Keratinocyte (primary cell): ENCODE data around the gene RAB35. TPM values are rescaled to one million over a fixed set of nuclear protein-coding genes. Genes with fewer than 3 reads are reported as not detected.

Source experiments
- DNase-seq: peaks from one replicate; pipeline ENCODE4 v3.0.0-alpha.2; 2011; ENCODE audit warnings: low read depth, missing footprints, low spot score
- FAIRE-seq: peaks from 2 replicates; lab custom pipeline; 2011; peaks lifted over from hg19 to GRCh38; lab: Jason Lieb, UNC
- H2AFZ ChIP-seq: 2 replicates; pipeline ENCODE4 v1.6.0; 2012; ENCODE audit warnings: low read length, control low read depth, inconsistent platforms; ENCODE audit not compliant: control insufficient read depth
- H3K27ac ChIP-seq: 2 replicates; pipeline ENCODE4 v1.5.1; 2011; ENCODE audit warnings: low read length; ENCODE audit not compliant: control insufficient read depth, insufficient read depth
- H3K27me3 ChIP-seq: 3 replicates; pipeline ENCODE4 v1.6.0; 2011; ENCODE audit warnings: low read length; ENCODE audit not compliant: control insufficient read depth, insufficient read depth; ENCODE audit errors: extremely low read depth
- H3K36me3 ChIP-seq, 2 experiments: 2 replicates in 1 of 2; 3 replicates in 1 of 2; pipeline ENCODE4 v1.5.1; 2011; ENCODE audit warnings: low read length in 2 of 2, mild to moderate bottlenecking in 1 of 2; ENCODE audit not compliant: control insufficient read depth in 2 of 2, insufficient read depth in 2 of 2; ENCODE audit errors: extremely low read depth in 1 of 2
- H3K4me1 ChIP-seq: 3 replicates; pipeline ENCODE4 v1.5.1; 2011; ENCODE audit warnings: low read length; ENCODE audit not compliant: control insufficient read depth, insufficient read depth; ENCODE audit errors: extremely low read depth
- H3K4me2 ChIP-seq: 3 replicates; pipeline ENCODE4 v1.6.0; 2011; ENCODE audit warnings: low read depth, low read length; ENCODE audit not compliant: control insufficient read depth, insufficient read depth; ENCODE audit errors: extremely low read depth
- H3K4me3 ChIP-seq, 3 experiments: fragments of 200-600 bp in 1 of 3; sonication (generic) in 1 of 3; 2 replicates in 2 of 3; 3 replicates in 1 of 3; pipeline ENCODE4 v1.5.1; 2011 to 2016; ENCODE audit warnings: low read length in 3 of 3, mild to moderate bottlenecking in 3 of 3, control low read depth in 2 of 3, inconsistent platforms in 1 of 3, low read depth in 1 of 3, mixed read lengths in 1 of 3, mixed run types in 1 of 3, moderate library complexity in 1 of 3; ENCODE audit not compliant: control insufficient read depth in 2 of 3, insufficient read depth in 2 of 3; ENCODE audit errors: extremely low read depth in 1 of 3
- H3K79me2 ChIP-seq: 2 replicates; pipeline ENCODE4 v1.6.0; 2012; ENCODE audit warnings: low read length; ENCODE audit not compliant: control insufficient read depth, insufficient read depth
- H3K9ac ChIP-seq: 3 replicates; pipeline ENCODE4 v1.6.0; 2011; ENCODE audit warnings: low read length; ENCODE audit not compliant: control insufficient read depth, insufficient read depth; ENCODE audit errors: extremely low read depth
- H3K9me1 ChIP-seq: 3 replicates; pipeline ENCODE4 v1.6.0; 2011; ENCODE audit warnings: low read length; ENCODE audit not compliant: control insufficient read depth, insufficient read depth; ENCODE audit errors: extremely low read depth
- H3K9me3 ChIP-seq: 2 replicates; pipeline ENCODE4 v1.5.1; 2012; ENCODE audit warnings: low read depth, low read length; ENCODE audit not compliant: control insufficient read depth
- H4K20me1 ChIP-seq: 3 replicates; pipeline ENCODE4 v1.6.0; 2011; ENCODE audit warnings: low read length; ENCODE audit not compliant: control insufficient read depth, insufficient read depth; ENCODE audit errors: extremely low read depth
- EZH2 ChIP-seq: IDR thresholded peaks from one replicate; pipeline ENCODE4 v1.6.1; 2012; ENCODE audit warnings: inconsistent platforms, mild to moderate bottlenecking, low read length, moderate library complexity
- dilution Hi-C: fragments of 300-500 bp; cut with MboI; formaldehyde crosslinking; loops from one replicate; pipeline ENCODE4 v1.7.0; 2020; ENCODE audit warnings: low sequenced_read_pairs; ENCODE audit not compliant: extremely low pct_ligation_motif_present
- polyA plus RNA-seq, 5 experiments: library from polyadenylated mRNA; depleted of rRNA in 3 of 5; stranded (reverse) in 3 of 5; stranded (forward) in 1 of 5; unstranded in 1 of 5; fragments of >200 nt; gene quantifications; 1 replicate in 1 of 5; 2 replicates in 3 of 5; 3 replicates in 1 of 5; pipeline versions ENCODE4 v1.2.1 to v1.2.3, GENCODE V29; 2011 to 2012; ENCODE audit warnings: missing spikeins in 2 of 5, low read depth in 1 of 5, low replicate concordance in 1 of 5
- TF ChIP-seq, protein P1 (sequence below), 3 experiments: IDR thresholded peaks in 1 of 3; conservative IDR thresholded peaks in 1 of 3; optimal IDR thresholded peaks in 1 of 3; 2 replicates in 2 of 3; 3 replicates in 1 of 3; pipeline versions ENCODE3 to v1.5.1; 2011; ENCODE audit warnings: low read length in 3 of 3, mild to moderate bottlenecking in 3 of 3, moderate library complexity in 2 of 3, control low read depth in 1 of 3, inconsistent platforms in 1 of 3; ENCODE audit not compliant: insufficient read depth in 2 of 3; ENCODE audit errors: extremely low read depth in 1 of 3

RAB35 gene
- polyA plus RNA-seq, 1 donor (not counting 4 experiments of a cell fraction or from before 2014, with no cell fraction given): 68.4 TPM

DNA sequence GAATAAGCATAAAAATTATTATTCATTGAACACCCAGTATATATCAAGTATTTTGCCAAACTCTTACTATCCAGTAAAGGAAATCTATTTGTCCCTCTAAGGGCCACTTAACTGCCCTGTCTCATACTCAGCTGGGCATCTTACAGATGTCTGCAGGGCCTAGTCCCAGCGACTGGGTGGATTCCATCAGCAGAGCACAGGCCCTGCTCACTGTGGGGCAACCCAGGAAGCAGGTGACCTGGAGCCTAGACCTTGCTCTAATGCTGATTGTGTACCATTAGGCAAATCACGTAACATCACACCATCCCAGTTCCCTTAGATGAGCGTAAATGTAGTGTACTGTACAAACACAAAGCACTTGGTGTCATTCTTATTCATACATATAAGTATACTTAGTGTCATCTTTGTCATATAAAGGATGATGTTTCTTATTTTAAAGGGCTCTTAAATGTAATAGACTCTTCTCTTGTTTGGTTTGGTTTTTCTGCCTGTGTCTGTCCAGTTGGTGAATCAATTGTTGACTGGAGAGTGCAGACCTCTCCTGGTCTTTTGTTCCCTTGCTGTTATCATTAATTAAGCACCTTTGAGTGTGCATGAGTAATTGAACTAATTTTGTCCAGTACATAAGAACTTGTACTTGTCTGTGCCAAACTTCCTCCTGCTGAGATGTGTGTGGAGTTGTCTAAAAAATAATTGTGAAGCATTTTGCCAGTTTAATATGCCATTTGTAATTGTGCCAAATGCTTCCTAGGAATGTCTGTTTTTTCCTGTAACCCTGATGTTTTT is 49.3 kb downstream of the RAB35 start:
- no peaks in the 10 kb centered on the region for H3K36me3 ChIP-seq
- no peak overlapping the region for H3K27ac ChIP-seq
- peaks cover 8% of the 10 kb centered on the region for H3K4me1 ChIP-seq
- TF ChIP-seq, protein P1, sequence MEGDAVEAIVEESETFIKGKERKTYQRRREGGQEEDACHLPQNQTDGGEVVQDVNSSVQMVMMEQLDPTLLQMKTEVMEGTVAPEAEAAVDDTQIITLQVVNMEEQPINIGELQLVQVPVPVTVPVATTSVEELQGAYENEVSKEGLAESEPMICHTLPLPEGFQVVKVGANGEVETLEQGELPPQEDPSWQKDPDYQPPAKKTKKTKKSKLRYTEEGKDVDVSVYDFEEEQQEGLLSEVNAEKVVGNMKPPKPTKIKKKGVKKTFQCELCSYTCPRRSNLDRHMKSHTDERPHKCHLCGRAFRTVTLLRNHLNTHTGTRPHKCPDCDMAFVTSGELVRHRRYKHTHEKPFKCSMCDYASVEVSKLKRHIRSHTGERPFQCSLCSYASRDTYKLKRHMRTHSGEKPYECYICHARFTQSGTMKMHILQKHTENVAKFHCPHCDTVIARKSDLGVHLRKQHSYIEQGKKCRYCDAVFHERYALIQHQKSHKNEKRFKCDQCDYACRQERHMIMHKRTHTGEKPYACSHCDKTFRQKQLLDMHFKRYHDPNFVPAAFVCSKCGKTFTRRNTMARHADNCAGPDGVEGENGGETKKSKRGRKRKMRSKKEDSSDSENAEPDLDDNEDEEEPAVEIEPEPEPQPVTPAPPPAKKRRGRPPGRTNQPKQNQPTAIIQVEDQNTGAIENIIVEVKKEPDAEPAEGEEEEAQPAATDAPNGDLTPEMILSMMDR (optimal IDR thresholded peaks at IDR 0.05 in 1 of 3, IDR thresholded peaks at IDR 0.05 in 1 of 3, conservative IDR thresholded peaks at IDR 0.05 in 1 of 3; ENCODE audit: extremely low read depth in 1 of 3, insufficient read depth in 2 of 3, low read length in 3 of 3): no peak
- TF ChIP-seq EZH2: no peak
- dilution Hi-C loops: no loop called here
- no peaks in the 10 kb centered on the region for H3K9me1 ChIP-seq
- FAIRE-seq (no peak), DNase-seq (no peak)
- H3K9me3 ChIP-seq: no peaks in the 10 kb centered on the region
- no peaks in the 10 kb centered on the region for H3K27me3 ChIP-seq
- H4K20me1 ChIP-seq: no peaks in the 10 kb centered on the region
- no peak overlapping the region for H3K4me3 ChIP-seq
- no peak overlapping the region for H3K9ac ChIP-seq
- H2AFZ ChIP-seq: no peak overlapping the region
- H3K4me2 ChIP-seq: no peak overlapping the region
- H3K79me2 ChIP-seq: no peaks in the 10 kb centered on the region

DNA sequence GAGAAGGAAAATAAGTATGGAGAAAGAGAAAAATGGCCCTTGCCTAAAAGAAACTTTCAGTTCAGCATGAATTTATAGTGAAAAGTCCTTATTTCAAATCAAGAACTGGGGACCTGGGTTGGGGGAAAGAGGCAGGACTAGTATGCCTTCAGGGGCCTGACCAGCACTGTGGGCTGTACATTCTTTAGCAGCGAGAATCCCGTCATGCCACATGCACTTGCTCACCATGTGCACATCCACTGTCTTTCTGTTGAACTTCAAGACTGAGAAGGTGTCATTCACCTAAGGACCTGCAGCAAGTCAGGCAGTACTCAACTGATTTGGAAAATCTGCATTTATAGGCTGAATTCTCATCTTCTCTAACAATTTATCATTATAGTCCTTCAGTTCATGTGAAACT is 50.2 kb downstream of the RAB35 start:
- no peak overlapping the region for H3K4me2 ChIP-seq

More for the DNA sequence above, 50.2 kb downstream of the RAB35 start:
- H4K20me1 ChIP-seq: no peaks in the 10 kb centered on the region
- H3K9me3 ChIP-seq: no peaks in the 10 kb centered on the region
- no peaks in the 10 kb centered on the region for H3K79me2 ChIP-seq
- dilution Hi-C loops: no loop called here
- H3K9ac ChIP-seq: no peak overlapping the region
- H2AFZ ChIP-seq: no peak overlapping the region
- H3K27me3 ChIP-seq: no peaks in the 10 kb centered on the region
- H3K27ac ChIP-seq: no peak overlapping the region
- FAIRE-seq: no peak
- no peaks in the 10 kb centered on the region for H3K9me1 ChIP-seq
- DNase-seq: no peak
- H3K36me3 ChIP-seq: no peaks in the 10 kb centered on the region
- peaks cover 8% of the 10 kb centered on the region for H3K4me1 ChIP-seq
- H3K4me3 ChIP-seq: no peak overlapping the region
- no peak for TF ChIP-seq EZH2
- TF ChIP-seq, protein P1 (optimal IDR thresholded peaks at IDR 0.05 in 1 of 3, IDR thresholded peaks at IDR 0.05 in 1 of 3, conservative IDR thresholded peaks at IDR 0.05 in 1 of 3; ENCODE audit: extremely low read depth in 1 of 3, insufficient read depth in 2 of 3, low read length in 3 of 3): no peak
